Fibroblast of mammary gland (primary cell): ENCODE data around the gene ANO2.

ENCODE experiments used
- DNase-seq: peaks from one replicate; pipeline ENCODE4 v3.0.0-alpha.2; 2010; ENCODE audit warnings: low read depth
- H3K4me3 ChIP-seq: 2 replicates; pipeline ENCODE4 v1.5.1; 2011; ENCODE audit warnings: low read depth, mild to moderate bottlenecking, low read length, moderate library complexity; ENCODE audit not compliant: control insufficient read depth
- TF ChIP-seq, protein P1 (sequence below): conservative IDR thresholded peaks from 2 replicates; pipeline ENCODE4 v1.5.1; 2011; ENCODE audit warnings: low read depth, low read length, inconsistent platforms; ENCODE audit not compliant: control insufficient read depth, insufficient read depth

Gene ANO2

DNA sequence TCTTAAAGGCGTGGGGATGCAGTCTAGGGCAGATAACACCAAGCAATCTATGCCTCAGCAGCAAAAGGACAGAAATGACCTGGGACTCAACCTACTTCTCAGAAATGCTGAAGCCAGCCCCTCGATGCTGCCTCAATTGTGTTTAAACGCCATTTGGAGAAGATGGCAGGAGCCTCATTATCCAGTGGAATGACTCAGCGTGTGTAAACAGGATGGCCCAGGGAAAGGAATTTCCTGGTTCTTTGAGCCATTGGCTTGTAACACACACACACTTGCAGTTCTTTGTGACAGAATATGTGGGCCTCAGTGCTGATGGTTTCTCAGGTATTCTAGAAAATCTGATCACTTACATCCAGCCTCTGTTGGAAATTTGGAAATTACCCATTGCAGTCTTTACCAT is 358.9 kb downstream of the ANO2 start:
- DNase-seq = no peak
- no peak overlapping the region for H3K4me3 ChIP-seq

DNA sequence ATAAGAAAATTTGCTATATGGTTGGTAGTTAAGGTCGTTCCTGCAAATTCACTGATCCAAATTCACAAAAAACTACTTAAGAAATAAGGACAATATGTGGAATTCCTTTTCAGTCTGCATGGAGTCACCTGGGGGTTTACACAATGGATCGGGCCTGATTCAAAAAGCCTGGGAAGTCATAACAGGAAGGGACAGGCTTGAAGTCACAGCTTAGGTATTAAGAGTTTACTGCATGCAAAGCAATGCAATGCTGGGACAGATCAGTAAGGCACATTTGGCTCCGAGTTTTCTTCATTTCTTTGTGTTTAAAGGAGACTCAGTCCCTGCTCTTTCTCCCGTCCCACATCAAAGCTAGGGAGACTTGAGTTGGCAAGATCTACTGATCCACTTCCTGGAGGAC is 359.9 kb downstream of the ANO2 start:
- TF ChIP-seq, protein P1, sequence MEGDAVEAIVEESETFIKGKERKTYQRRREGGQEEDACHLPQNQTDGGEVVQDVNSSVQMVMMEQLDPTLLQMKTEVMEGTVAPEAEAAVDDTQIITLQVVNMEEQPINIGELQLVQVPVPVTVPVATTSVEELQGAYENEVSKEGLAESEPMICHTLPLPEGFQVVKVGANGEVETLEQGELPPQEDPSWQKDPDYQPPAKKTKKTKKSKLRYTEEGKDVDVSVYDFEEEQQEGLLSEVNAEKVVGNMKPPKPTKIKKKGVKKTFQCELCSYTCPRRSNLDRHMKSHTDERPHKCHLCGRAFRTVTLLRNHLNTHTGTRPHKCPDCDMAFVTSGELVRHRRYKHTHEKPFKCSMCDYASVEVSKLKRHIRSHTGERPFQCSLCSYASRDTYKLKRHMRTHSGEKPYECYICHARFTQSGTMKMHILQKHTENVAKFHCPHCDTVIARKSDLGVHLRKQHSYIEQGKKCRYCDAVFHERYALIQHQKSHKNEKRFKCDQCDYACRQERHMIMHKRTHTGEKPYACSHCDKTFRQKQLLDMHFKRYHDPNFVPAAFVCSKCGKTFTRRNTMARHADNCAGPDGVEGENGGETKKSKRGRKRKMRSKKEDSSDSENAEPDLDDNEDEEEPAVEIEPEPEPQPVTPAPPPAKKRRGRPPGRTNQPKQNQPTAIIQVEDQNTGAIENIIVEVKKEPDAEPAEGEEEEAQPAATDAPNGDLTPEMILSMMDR = no peak
- DNase-seq = no peak
- no peak overlapping the region for H3K4me3 ChIP-seq

More for the DNA sequence above, 358.9 kb downstream of the ANO2 start:
- TF ChIP-seq, protein P1 = no peak

GRCh38 chr12:5584412-5585175 is 360.5 kb downstream of the ANO2 start:
- H3K4me3 ChIP-seq = no peak overlapping the region
- DNase-seq = no peak
- TF ChIP-seq, protein P1 = no peak

DNA sequence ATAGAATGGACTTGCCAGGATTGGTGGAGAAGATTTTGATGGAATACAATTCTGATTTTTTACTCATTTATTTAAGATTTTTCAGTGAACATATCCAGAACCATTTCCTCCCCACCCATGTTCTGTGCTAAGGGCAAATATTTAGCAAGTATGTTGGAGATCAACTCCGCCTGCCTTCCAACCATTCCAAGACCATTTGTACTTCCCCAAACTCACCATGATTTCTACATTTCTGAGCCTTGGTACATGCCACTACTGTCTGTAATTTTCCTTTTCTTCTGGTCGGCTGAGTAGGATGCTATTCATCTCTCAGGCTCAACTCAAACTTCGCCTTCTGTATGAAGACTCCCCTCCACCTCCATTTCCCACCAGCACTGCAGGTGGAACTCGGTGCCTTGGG is 362.5 kb downstream of the ANO2 start:
- TF ChIP-seq, protein P1 = no peak

DNA sequence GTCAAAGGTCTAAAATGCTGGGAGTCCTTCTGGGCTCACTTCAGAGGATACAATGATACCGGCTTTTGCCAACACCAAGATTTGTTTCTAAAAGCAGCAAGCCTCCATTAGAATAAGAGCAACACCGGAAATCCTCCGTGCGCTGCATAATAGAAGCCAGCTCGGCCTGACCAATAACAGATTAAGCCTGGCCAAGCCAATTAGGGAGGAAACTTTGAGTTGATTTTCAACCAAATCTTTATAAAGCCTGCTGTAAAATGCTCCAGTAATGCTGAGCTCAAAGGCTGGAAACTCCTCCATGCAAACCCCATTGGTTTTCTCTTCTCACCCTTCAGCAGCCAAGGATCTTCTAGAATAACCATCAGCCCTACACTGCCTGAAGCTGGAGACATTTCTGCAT is 363.0 kb downstream of the ANO2 start:
- no peak overlapping the region for H3K4me3 ChIP-seq
- no peak for DNase-seq
- TF ChIP-seq, protein P1 = no peak

More for the DNA sequence above, 362.5 kb downstream of the ANO2 start:
- DNase-seq = no peak
- no peak overlapping the region for H3K4me3 ChIP-seq

DNA sequence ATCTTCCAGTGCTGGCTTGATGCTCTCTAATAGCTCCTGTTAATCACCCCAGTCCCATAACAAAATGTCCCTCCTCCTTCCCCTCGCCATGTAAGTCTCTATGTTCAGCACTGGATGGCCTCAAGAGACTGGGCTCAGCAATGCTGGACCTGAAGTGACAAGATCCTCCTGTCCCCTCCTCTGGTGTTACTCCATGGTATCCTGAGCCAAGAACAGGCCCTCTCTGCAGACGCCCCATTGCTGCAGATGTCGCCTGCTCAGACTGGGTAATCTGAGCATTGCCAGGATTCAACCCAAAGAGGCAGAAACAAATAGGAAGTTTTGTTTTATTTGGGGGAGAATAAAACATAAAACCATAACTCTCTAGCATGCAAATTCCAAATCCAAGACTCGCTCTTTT is 363.4 kb downstream of the ANO2 start:
- TF ChIP-seq, protein P1 = no peak
- H3K4me3 ChIP-seq = no peak overlapping the region

More for the DNA sequence above, 363.4 kb downstream of the ANO2 start:
- no peak for DNase-seq
